GM11168 (cell line): Measurements from ENCODE around the gene TMEM184B.

ENCODE experiments used
- in situ Hi-C: fragments of 300-500 bp; cut with MboI; formaldehyde crosslinking; loops from one replicate; pipeline ENCODE4 v1.12.0; 2022; ENCODE audit warnings: low sequenced_read_pairs; ENCODE audit not compliant: unreplicated experiment

TMEM184B gene

DNA sequence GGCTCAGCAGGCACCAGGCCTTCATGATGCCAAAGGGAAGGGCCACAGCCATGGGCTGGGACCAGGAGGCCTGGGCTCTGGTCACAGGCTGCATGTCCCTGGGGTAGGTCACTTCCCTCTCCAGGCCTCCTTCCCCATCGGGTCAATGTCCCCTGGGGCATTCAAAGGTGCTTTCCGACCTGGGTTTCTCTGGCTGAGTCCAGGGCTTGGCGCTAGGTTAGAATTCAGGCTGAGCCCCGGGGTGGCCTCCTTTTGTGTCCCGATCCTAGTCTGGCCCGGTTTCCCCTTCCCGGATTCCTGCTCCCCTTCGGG is 58.9 kb downstream of the TMEM184B start:
- in situ Hi-C loops, result no loop called here

DNA sequence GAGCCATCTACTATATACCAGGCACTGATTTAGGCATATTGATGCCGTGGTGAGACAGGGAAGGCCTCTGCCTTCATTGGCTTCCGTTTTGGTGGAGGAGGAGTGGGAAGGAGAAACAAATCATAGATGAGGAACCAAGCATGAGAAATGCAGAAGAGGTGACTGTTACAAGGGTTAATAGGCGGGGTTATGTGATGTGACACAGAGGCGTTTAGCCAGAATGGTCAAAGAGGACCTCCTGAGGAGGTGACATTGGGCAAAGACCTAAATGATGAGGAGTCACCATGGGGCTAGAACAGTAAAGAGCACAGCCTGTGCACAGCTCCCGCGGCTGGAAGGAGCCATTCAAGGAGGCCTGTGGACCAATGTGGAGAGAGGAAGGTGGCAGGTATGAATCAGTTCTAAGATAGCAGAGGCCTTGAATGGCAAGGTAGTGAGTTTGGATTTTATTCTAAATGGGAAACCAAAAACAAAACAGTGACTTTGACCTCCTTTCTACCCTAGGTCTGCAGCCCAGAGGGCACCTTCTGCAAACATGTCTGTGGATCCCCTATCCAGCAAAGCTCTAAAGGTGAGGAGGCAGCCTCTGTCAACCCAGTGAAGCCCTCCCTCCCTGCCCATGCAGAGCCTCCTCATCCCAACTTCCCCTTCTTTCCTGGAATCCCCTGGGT is 59.4 kb downstream of the TMEM184B start:
- in situ Hi-C loops, result no loop called here

DNA sequence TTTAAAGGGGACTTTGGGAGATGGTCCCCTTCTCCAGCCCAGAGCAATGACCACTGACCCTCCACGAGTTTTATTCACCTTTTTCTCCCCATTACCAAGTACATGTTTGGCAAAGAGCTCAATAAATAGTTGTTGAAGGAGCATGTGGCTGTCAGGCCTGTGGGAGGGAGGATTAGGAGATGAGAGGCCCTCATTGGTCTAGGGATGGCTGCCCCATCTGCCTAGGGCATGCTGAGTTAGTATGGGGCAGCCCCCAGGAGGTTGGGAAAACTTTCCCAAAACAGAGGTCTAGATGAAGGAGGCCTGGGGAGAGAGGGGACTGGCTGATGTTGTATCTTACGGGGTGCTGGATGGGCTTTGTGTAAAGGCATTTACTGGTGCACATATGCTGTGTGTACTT is 60.4 kb downstream of the TMEM184B start:
- in situ Hi-C loops, result no loop called here

DNA sequence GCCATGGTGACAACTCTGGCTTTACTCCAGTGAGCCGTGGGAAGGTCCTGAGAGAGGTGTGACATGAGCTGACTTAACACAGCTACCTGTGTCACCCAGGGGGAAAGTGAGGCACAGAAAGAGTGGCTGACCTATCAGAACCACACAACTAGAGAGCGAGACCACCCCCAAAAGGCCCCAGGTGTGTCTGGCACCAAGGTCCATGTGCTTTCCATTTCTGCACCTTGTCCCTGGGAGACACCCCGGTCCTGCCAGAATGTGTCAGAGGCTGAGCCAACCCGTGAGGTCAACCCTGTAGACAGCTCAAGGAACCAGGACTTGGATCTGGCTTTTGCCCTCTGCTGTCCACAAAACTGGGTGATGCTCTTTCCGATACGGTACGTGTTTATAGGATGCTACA is 61.3 kb downstream of the TMEM184B start:
- in situ Hi-C loops, result no loop called here

DNA sequence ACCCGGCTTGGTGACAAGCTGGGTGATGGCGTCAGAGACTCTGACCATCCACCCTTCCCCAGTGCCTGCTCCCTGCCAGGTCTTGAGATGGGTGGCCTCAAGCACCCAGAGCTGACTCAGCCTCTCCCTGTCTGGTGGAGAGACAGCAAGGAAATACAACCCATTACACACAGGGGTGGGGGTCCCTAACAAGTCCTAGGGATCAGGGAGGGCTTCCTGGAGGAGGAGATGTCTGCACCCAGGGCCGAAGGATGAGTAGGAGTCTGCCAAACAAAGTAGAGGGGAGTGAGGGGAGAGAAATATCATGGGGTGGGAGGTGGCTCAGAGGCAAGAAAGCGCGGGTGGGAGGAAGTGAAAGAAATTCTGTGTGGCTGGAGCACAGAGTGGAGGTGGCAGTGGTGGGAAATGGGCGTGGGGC is 64.2 kb downstream of the TMEM184B start:
- in situ Hi-C loops, result no loop called here

DNA sequence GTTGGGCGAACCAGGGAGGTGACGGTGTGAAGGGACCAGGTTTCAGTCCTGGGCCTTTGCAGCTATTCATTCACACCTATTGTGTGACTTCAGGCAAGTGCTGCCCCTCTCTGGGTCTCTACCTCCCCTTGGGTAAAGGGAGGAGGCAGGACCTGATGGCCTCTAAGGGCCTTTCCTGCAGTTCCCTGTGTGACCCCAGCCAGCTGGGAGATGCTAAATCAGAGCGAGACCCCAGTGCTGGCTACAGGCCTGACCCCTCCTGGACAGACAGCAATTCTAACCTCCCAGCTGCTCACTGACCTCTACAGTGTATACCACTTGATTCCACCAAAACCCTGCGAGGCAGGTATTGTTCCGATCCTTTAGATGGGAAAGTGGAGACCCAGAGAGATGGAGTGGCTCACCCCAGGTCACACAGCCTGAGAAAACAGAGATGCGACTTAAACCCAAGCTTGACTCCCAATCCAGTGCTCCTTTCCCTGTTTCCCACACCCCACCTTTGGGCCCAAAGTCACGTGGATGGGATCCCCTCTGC is 64.8 kb downstream of the TMEM184B start:
- in situ Hi-C loops, result no loop called here

DNA sequence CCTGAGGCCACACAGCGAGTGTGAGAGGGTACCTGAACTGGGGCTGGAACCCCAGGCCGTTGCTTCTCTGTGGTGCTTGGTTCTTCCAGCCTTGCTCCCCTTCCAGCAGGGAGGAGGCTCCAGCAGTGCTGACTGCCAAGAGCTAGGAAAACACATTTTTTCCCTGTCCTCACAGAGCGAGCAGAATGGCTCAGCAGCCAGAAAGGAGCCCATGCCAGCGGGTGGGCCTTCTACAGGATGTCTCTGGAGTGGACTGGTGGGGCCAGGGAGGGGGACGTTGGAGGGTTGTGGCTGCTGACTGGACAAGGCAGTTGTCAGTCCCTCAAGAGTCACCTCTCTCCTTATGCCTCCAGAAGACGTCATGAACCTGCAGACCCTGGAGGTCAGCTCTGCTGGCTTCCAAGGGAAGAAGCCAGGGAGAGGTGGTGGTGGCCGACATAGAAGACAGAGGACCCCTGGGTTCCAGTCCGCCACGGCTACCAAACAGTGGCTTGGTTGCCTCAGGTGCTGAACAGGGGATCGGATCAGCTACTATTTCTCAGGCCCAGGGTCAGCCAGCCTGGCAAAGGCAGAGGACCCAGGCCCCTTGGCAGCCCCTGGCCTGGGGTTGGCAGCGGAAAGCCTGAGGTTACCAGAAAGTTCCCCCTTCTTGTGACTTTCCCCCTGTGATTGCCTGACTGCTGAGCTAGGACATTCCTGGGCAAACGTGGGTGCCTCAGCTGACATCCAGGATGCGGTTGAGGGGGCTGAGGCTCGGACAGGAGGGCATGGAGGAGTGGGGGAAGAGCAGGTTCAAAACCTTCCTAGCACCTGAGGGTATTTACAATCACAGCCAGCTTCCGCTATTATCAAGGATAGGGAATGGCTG is 67.3 kb downstream of the TMEM184B start:
- in situ Hi-C loops, result no loop called here

DNA sequence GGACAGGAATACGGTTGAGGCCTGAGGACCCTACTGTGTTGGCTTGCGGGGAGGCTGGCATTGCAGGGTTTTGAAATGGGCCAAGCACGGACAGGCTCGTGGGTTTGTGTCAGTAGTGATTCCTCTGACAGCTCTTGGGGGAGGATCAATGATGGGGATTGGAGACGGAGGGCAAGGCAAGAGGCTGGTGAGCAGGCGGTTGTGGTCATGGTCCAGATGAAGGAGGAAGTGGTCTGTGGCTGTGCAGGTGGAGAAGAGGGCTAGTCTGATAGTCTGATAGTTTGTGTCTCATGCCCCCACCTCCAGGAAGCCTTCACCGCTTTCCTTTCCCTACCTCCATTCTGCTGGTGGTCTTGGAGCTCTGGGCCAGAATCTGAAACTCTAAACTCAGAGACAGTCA is 68.0 kb downstream of the TMEM184B start:
- in situ Hi-C loops, result no loop called here

DNA sequence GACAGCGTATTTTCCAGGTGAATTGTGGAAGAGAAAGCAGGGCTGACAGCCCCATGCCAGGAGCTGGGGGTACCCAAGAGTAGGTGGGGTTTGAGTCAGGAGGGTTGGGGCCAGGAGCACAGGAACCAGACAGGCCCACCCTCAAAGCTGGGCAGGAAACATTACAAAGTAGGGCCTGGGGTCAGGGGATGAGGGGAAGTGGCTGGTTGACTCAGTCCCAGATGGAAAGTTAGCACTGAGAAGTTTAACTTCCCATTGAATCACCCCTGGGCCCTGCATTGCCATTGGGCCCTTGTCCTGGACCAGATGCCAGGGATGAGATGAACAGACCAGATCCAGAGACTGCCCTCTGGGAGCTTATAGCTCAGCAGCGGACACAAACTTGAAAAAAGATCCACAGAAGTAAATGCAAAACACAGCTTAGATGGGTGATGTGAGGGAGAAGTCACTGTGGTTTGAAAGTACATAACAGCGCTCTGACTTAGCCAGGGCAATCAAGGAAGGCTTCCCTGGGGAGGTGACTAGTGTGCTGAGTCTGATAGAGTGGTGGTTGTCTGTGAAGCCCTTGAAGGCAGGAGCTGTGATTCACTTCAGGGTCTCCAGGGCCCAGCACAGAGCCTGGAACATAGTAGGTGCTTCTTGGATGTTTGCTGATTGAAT is 68.8 kb downstream of the TMEM184B start:
- in situ Hi-C loops, result no loop called here

DNA sequence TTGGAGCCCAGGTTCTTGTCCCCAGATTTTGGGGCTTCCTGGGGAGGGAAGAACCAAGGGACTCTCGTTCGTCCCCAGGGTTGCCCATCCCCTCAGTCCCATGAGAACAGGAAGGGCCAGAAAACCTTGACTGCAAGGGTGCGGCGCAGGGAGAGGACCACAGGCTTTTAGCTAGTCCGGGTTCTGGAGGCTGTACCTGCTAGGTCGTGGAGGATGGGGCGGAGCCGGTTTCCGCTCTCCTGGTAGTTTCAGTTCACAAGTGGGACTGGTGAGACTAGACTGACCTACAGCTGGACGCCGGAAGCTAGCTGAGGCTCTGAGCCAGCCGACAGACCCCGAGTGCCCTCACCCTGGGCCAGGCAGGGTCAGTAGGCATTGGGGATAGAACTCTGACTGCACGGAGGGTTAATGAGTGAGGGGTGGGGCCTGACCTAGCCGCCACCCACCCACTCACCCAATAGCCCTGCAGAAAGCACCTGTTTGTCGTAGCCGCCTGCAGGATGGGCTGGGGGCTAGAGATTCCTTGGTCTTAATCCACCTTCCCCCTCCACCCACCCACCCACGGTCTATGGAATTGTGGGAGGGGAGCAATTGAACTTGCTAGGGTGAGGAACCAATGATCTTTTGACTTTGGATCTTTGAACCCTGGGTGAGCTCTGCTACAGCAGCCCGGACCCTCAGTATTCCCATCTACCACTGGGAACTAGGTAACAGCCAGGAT is 69.6 kb downstream of the TMEM184B start:
- in situ Hi-C loops, result no loop called here

DNA sequence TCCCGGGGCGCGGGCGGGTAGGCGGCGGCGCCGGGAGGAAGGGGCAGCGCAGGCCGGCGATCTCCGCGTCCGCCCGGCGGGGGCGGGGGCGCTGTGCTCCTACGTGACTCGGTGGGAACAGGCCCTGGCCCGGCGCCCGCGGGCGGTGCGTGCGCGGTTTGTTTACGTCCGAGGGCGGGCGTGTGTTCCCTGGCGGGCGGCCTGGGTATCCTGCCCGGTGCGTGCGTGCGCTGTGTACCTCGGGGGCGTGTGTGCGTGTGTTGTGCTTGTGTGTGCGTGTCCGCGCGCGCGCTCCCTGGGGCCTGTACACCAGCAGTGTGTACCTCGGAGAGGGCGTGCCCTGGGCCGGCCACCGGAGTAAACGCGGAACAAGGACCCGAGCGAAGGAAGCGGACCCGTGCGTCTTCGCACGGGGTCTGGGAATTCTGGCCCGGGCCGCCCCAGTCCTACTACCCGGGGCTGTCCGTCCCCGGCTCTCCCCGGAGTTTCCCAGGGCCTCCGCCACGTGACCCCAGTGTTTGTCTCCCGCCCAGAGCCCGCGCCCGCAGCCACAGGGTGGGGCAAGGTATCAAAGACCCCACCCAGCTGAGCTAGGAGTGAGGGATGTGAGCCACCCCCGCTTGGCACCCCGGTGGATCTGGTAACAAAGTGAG is 70.2 kb downstream of the TMEM184B start:
- in situ Hi-C loops, result no loop called here

DNA sequence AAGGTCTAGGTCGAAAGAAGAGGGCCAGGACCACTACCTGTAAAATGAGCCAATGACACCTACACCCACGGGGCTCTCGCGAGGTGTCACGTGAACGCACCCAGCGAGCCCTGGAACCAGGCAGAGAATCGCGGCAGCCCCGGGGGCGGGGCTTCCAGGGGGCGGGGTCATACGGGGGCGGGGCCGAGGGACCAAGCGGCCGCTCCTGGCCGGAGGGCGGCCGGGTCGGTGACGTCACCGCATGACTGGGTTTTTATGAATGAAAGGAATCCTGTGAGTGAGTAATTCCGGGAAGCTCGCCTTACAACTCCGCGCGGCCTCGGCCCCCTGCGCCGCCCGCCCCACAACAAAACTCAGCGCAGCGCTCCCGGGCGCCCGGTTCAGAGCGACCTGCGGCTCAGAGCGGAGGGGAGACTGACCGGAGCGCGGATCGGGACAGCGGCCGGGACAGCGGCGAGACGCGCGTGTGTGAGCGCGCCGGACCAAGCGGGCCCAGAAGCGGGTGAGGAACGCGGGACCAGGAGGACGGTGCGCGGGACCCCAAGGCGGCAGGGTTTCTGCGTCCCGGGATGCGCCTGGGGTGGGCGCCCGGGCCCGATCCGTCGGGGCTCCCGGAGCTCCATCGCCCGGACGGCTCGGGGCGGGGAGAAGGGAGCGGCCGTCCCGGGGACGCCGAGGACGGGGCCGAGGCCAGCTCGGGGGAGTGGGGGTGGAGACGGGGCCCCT is 70.9 kb downstream of the TMEM184B start, which contains the start of gene MAFF:
MAFF (plus strand) TSS at position 284 of the 726 bp plus-strand sequence. CDS start 11,860 bp downstream, outside the sequence.
- in situ Hi-C loops, result no loop called here

DNA sequence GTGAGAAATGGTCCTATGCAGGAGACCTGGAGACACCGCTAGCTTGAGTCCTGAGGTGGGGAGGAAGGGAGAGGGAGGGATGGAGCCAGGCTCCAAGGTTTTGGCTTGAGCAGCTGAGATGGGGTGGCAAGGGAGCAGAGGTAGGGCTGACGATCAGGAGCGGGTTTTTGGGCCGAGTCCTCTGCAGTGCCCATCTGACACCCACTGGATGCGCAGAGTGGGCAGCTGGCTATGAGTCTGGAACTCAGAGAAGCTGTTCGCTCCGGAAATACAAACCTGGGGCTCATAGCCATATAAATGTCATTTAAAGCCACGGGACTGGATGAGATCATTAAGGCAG is 71.5 kb downstream of the TMEM184B start:
- in situ Hi-C loops, result no loop called here

DNA sequence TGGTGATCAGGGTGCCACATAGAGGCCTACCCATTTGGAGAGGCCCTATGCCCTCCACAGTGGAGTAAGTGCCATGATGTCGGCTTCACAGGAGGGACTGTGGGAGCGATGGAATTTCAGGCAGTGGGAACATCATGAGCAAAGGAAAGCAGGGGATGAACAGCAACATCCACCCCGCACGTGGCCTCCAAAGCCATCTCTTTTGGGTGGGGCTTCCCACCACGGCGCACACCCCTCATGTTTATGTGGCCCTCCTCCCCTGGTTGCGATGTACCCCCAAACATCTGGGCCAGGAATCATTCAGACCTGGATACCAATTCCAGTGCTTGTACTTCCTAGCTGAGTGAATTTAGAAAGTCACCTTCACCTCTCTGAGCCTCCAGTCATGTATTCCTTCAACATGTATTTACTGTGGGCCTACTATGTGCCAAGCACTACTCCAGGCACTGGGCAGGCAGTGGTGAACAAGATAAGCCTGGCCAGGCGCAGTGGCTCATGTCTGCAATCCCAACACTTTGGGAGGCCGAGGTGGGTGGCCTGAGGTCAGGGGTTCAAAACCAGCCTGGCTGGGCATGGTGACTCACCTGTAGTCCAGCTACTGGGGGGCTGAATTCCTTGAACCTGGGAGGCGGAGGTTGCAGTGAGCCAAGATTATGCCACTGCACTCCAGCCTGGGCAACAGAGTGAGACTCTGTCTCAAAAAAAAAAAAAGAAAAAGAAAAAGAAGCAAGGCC is 72.8 kb downstream of the TMEM184B start:
- in situ Hi-C loops, result no loop called here

DNA sequence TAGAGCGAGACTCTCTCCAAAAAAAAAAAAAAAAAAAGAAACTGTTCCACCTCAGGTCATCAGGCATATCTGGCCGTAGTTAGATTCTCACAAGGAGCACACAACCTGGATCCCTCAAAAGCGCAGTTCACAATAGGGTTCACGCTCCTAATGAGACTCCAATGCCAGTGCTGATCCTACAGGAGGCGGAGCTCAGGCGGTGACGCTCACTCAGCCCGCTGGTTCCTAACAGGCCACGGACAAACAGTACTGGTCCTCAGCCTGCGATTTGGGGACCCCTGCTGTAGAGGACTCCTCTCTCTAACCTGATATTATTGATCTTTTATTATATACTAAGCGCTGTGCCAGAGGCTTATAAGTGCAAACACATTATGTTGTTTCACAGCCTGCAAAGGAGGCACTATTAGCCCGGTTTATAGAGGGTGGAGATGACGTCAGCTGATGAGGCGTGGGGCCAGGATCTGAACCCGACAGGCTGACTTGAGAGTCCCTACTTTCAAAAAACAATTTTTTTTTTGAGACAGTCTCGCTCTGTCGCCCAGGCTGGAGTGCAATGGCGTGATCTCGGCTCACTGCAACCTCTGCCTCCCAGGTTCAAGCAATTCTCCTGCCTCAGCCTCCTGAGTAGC is 75.9 kb downstream of the TMEM184B start:
- in situ Hi-C loops, result no loop called here

DNA sequence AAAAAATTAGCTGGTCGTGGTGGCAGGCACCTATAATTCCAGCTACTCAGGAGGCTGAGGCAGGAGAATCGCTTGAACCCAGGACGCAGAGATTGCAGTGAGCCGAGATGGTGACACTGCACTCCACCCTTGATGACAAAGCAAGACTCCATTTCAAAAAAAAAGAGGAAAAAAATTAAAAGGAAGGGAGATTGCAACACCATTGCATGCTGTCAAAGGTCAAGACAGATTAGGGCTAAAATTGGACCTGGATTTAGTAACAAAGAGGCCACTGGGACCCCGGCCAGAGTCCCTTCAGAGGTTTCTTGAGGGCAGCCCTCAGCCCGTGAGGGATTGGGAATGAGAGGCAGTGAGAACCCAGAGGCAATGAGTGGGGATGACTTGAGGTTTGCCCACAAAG is 79.2 kb downstream of the TMEM184B start:
- in situ Hi-C loops, result no loop called here

DNA sequence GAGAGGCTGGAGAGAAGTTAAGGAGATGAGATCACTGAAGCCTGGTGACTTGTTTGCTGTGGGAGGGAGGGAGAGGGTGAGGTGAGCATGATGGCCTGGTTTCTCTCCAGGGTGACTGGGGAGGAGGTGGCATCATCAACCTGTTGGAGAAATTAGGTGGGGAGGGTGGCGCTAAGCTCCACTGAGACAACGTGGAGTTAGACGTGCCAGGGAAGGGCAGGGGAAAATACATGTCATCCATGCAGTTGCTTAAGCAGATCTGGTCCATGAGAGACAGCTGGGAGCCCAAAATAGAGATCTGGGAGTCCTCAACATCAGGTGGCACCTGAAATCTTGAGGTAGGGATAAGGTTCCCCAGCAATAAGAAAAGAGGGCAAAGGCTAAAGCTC is 80.3 kb downstream of the TMEM184B start:
- in situ Hi-C loops, result no loop called here

DNA sequence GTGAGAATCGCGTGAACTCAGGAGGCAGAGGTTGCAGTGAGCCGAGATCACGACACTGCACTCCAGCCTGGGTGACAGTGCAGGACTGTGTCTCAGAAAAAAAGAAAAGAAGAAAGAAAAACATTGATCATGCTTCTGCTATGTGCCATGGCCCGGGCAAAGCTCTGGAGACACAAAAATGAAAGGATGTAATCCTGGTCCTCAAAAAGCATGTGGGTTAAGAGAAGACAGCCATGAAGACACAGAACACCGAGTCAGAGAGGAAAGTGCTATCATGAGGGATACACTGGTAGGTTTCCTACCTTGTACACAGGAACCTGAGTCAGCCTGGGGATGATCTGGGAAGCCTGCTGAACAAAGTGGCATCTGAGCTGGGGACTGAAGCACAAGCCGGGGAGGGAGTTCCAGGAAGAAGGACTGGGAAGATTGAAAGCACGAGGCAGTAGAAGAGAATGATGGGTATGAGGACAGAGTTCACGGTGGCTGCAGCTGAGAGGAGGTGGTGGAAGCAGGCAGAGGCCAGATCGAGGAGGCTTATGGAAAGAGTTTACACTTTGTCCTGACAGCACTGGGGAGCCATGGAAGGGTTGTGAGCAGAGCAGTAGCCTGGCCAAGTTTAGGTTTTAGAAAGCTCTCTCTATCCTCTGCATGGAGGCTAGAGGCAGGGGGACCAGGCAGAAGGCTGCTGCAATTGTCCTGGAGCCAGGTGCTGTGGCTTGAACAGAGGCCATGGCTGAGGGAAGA is 80.9 kb downstream of the TMEM184B start:
- in situ Hi-C loops, result no loop called here
